Measurements from ENCODE around the gene HOXD4.

- TF ChIP-seq EZH2 (IDR thresholded peaks at IDR 0.05; ENCODE audit: borderline replicate concordance, insufficient read depth, low read length, poor library complexity, severe bottlenecking): no peak
- no peak for TF ChIP-seq TAF1 (IDR thresholded peaks at IDR 0.05; ENCODE audit: low read depth)
Measured at GRCh38 chr2:176148751-176149421, 2.5 kb upstream of the HOXD4 start.
